Measurements from ENCODE around the gene COL6A5.

COL6A5 gene

DNA sequence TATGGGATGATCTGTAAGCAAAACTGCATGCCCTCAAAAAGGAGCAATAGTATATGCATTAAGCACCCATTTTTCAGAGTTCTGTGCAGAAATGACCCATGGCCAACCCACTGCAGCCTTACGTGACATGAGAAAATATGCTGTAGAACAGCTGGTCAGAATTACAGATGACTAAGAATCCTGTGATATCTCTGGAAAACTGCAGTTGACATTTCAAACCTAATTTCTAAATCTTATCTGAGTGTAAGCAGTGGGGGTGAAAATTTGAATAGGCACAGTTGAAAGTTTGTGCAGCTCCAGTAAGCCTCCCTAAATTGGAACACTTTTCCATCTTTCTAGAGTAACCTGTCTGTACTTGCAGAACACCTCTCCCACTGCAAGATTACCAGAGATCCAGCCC, 142.8 kb downstream of the COL6A5 start:
- no peak for TF ChIP-seq CTCF (IDR thresholded peaks at IDR 0.05; ENCODE audit: insufficient read depth, low read depth, low read length, missing control alignments)
- no peak for DNase-seq (ENCODE audit: low read depth)

GRCh38 chr3:130488769-130489450, 143.4 kb downstream of the COL6A5 start:
- H3K4me3 ChIP-seq (ENCODE audit: low read depth, low read length), result no peak overlapping the region
- TF ChIP-seq CTCF (IDR thresholded peaks at IDR 0.05; ENCODE audit: insufficient read depth, low read depth, low read length, missing control alignments), result no peak
- DNase-seq (ENCODE audit: low read depth), result no peak

More for the DNA sequence above, 142.8 kb downstream of the COL6A5 start:
- H3K4me3 ChIP-seq (ENCODE audit: low read depth, low read length), result no peak overlapping the region

DNA sequence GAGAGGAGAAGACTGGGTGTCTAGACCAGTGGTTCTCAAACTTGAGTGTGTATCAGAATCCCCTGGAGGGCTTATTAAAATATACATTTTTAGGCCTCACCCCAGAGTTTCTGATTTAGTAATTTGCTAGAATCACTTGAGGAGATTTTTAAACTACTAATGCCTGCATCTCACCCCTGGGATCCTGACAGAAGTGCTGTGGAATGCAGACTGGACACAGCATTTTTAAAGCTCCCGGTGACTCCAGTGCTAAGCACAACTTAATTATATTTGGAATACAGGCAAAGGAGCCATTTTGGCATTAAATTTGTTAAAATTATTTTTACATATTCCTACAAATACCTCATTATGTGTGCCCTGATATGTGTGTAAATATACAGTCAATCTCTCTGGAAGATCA, 144.8 kb downstream of the COL6A5 start:
- H3K4me3 ChIP-seq (ENCODE audit: low read depth, low read length), result no peak overlapping the region
- no peak for DNase-seq (ENCODE audit: low read depth)
- no peak for TF ChIP-seq CTCF (IDR thresholded peaks at IDR 0.05; ENCODE audit: insufficient read depth, low read depth, low read length, missing control alignments)

DNA sequence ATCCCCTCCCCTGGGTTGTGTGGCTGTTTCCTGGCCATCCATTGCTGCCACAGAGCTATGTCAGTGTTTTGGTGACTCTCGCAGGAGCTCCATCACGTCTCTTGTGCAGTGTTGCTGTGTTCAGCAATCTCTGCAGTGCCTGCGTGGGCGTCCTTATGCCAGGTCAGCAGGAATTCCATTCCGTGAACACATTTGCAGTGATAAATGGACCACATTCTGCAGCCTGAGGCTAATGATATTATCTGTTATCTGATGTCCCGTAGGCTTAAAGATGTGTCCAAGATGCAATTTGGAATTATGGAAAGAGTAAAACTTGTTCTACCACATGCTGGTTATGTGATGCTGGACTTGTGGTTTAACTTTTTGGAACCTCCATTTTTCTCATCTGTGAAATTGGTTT, 146.0 kb downstream of the COL6A5 start:
- TF ChIP-seq CTCF (IDR thresholded peaks at IDR 0.05; ENCODE audit: insufficient read depth, low read depth, low read length, missing control alignments), result no peak
- DNase-seq (ENCODE audit: low read depth), result no peak
- no peak overlapping the region for H3K4me3 ChIP-seq (ENCODE audit: low read depth, low read length)

DNA sequence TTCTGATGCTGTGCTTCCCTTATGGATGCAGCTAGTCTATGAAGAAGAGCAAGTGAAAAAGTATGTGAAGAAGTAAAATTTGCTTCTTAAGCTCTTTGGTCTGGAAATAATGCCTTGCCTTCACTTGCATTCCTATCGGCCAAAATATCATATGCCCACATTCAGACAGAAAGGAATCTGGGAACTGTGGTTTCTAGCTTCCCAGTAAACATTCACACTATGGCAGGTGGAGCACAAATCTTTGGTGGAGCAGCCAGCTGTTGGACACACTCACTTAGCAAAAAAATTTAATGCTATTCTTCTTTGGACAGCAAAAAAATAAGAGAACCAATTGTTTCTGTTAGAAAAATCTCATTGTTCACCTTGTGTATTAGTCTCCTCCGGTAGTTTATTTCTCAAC, 159.2 kb downstream of the COL6A5 start:
- no peak for DNase-seq (ENCODE audit: low read depth)
- no peak for TF ChIP-seq CTCF (IDR thresholded peaks at IDR 0.05; ENCODE audit: insufficient read depth, low read depth, low read length, missing control alignments)
- H3K4me3 ChIP-seq (ENCODE audit: low read depth, low read length), result no peak overlapping the region

DNA sequence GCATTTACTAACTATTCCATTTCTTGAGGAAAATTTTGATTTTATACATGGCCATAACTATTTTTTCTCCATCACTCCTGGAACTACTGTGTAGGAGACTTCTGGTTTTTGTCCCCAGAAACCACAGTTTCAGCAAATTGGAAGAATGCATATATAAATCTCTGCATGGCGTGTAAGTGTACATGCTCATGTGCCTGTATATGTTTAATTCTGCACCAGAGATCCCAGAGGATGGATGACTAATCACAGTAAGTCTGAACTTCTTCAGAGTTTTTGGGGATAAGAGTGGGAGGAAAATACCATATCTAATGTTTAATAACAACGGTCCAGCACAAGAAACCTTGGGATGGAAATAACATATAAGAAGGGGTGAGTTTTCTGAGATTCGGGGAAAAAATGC, 160.6 kb downstream of the COL6A5 start:
- no peak for DNase-seq (ENCODE audit: low read depth)
- TF ChIP-seq CTCF (IDR thresholded peaks at IDR 0.05; ENCODE audit: insufficient read depth, low read depth, low read length, missing control alignments), result no peak
- no peak overlapping the region for H3K4me3 ChIP-seq (ENCODE audit: low read depth, low read length)

GRCh38 chr3:130507746-130508145, 162.3 kb downstream of the COL6A5 start:
- no peak for TF ChIP-seq CTCF (IDR thresholded peaks at IDR 0.05; ENCODE audit: insufficient read depth, low read depth, low read length, missing control alignments)
- DNase-seq (ENCODE audit: low read depth), result no peak
- no peak overlapping the region for H3K4me3 ChIP-seq (ENCODE audit: low read depth, low read length)

Data from GM12865 (cell line).